SK-N-MC (cell line): ENCODE measurements around the gene CFAP221.

Source experiments
- DNase-seq: peaks from one replicate; pipeline ENCODE4 v3.0.0-alpha.2; 2011; ENCODE audit warnings: low read depth, low spot score
- H3K27ac ChIP-seq: fragments of 200-600 bp; sonication (generic); 2 replicates; pipeline ENCODE4 v1.5.1; 2016; ENCODE audit warnings: mixed run types
- H3K36me3 ChIP-seq: fragments of 200-600 bp; sonication (generic); 2 replicates; pipeline ENCODE4 v1.6.1; 2017; ENCODE audit warnings: antibody characterized with exemption, low read length, mixed read lengths; ENCODE audit not compliant: insufficient read depth
- H3K4me3 ChIP-seq: fragments of 200-600 bp; sonication (generic); 2 replicates; pipeline ENCODE4 v1.5.1; 2016
- H3K9ac ChIP-seq: fragments of 200-600 bp; sonication (generic); 2 replicates; pipeline ENCODE4 v1.8.0; 2017; ENCODE audit warnings: mixed run types, mixed read lengths; ENCODE audit not compliant: insufficient read length
- H3K9me3 ChIP-seq: fragments of 200-600 bp; sonication (generic); 2 replicates; pipeline ENCODE4 v1.6.1; 2017; ENCODE audit warnings: low read depth, mild to moderate bottlenecking, antibody characterized with exemption, low read length, moderate library complexity, mixed read lengths
- EZH2 ChIP-seq: fragments of 200-600 bp; sonication (generic); IDR thresholded peaks from one replicate; pipeline ENCODE4 v1.6.1; 2017; ENCODE audit warnings: antibody characterized with exemption
- FOXP2 ChIP-seq: optimal IDR thresholded peaks from 2 replicates; pipeline ENCODE3; 2011; ENCODE audit warnings: mild to moderate bottlenecking, moderate library complexity; ENCODE audit not compliant: insufficient read depth; ENCODE audit errors: extremely low read length, control extremely low read depth
- POLR2AphosphoS5 ChIP-seq: IDR thresholded peaks from 2 replicates; pipeline ENCODE4 v1.6.1; 2012; ENCODE audit warnings: mild to moderate bottlenecking, low read depth, low read length, borderline replicate concordance

The CFAP221 gene

DNA sequence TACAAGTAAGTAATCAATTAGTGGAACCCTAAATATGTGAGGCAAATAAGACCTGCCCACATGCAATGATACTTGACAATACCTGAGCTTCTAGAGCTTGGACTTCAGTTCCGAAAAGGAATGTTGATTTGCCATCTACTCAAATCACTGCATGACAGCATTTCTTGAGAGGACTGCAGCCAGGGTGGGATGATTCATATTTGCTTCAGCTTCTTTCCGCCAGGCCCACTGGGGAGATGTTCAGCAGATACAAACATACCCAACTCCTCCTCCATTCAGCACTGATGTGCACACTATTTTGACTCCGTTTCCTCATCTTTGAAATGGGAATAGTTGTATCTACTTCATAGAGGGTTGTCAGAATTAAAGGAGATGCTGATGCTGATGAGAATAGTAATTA lies 106.0 kb downstream of the CFAP221 start:
- Histone ChIP-seq H3K9me3 (no peaks in the 10 kb centered on the region), H3K36me3 (no peaks in the 10 kb centered on the region), H3K9ac (no peak overlapping the region), H3K27ac (no peak overlapping the region), H3K4me3 (no peak overlapping the region)
- TF ChIP-seq EZH2 (no peak), POLR2AphosphoS5 (no peak)
- no peak for DNase-seq

DNA sequence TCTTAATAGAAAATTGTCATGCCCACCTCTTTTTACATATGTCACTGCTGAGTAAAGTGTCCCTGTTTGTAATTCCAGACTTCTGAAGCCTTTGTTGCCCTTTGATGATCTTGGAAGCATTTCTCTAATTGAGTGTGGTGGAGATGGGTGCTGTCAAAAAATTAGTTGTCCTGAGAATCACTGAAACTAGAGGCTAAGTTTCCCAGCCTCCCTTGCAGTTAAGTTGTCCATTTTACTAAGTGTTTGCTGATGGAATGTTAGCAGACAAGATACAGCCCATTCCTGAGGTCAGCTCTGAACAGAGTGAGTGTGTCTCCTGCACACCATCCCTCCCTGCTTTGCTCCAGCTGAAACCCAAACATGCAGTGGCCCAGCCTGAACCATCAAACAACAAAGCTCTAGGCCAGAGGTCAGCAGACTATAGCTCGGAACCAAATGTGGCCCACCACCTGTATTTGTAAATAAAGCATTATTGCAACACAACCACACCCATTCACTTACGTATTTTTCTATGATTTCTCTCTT lies 106.7 kb downstream of the CFAP221 start:
- Histone ChIP-seq H3K4me3 (no peak overlapping the region), H3K9me3 (no peaks in the 10 kb centered on the region), H3K27ac (no peak overlapping the region), H3K9ac (no peak overlapping the region), H3K36me3 (no peaks in the 10 kb centered on the region)
- no peak for TF ChIP-seq POLR2AphosphoS5
- no peak for TF ChIP-seq EZH2
- TF ChIP-seq FOXP2: no peak
- no peak for DNase-seq

DNA sequence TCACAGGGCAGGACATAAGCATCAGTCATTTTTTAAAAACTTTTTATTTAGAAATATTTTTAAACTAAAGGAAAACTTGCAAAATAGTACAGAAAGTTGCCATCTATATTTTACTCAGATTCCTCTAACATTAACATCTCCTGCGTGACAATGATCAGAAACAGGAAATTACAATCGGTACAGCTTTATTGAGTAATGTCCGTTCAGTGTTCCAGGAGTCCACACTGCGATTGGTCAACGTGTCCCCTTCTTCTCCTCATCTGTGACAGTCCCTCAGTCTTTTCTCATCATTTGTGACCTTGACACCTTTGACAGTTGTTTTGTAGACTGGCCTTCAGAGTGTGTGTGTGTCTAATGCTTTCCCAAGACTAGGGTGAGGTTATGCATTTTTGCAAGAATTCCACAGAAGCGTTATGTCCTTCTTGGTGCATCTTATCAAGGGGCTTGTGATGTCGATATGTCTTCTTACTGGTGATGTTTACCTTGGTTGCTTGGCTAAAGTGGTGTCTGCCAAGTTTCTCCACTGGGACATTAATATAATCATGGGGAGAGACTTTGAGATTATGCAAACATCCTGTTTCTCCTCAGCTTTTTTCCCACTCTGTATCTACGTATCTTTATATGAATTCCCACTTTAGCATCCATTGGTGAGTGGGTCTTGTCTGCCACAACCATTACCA lies 113.4 kb downstream of the CFAP221 start:
- H3K27ac ChIP-seq: no peak overlapping the region
- DNase-seq: no peak

DNA sequence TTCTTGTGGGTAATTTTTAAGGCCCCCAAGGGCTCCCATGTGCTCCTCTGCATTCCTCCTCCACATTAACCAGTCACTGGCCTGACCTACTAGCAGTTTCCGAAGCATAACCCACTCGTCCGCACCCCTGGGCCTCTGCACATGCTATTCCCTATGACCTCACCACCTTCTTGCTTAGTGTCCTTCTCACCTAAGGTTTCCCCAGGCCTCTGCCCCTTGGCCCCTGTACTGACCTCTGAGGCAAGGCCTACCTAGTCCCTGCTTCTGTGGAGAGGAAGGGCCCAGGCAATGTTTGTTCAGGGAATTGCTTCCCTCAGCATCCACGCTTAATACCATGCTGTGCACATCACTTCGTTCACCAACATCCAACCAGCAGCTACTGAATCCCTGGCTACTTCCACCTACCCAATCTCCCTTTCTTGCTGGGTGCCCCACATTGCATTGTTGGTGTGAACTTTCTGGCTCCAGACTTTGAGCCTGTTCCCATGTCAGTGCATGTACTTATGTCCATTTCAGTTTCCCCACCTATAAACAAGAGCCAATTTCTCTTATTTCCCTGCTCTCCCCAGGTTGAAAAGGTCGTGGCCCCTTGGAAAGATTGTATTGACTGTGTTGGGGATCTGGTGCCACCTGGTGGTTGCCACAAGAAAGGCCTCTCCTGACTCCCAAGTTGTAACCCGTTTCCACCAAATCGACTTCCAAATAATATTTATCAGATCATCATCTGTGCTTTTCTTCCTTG lies 115.5 kb downstream of the CFAP221 start:
- no peaks in the 10 kb centered on the region for H3K9me3 ChIP-seq
- H3K9ac ChIP-seq: no peak overlapping the region
- no peaks in the 10 kb centered on the region for H3K36me3 ChIP-seq
- DNase-seq: no peak
- TF ChIP-seq POLR2AphosphoS5 (no peak), EZH2 (no peak), FOXP2 (no peak)
- H3K4me3 ChIP-seq: no peak overlapping the region
- no peak overlapping the region for H3K27ac ChIP-seq

More for the DNA sequence above, 113.4 kb downstream of the CFAP221 start:
- H3K36me3 ChIP-seq: no peaks in the 10 kb centered on the region
- H3K9ac ChIP-seq: no peak overlapping the region
- no peak overlapping the region for H3K4me3 ChIP-seq
- no peaks in the 10 kb centered on the region for H3K9me3 ChIP-seq
- TF ChIP-seq POLR2AphosphoS5 (no peak), EZH2 (no peak), FOXP2 (no peak)

DNA sequence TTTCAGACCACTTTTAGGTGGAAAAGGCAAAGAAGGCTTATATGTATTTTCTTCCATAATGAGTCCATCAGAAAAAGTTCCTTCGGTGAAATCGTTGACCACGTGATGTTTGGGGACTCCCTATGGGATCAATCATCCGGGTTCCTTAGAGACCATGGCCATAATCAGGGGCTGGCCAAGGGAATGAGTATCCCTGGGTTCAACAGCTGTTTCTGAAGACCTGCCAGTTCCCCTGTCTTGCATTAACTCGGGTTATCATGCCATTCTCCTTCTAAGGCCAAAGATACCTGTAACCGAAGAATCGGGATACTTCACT lies 116.1 kb downstream of the CFAP221 start:
- DNase-seq: no peak
- TF ChIP-seq EZH2 (no peak), FOXP2 (no peak), POLR2AphosphoS5 (no peak)
- no peaks in the 10 kb centered on the region for H3K9me3 ChIP-seq

DNA sequence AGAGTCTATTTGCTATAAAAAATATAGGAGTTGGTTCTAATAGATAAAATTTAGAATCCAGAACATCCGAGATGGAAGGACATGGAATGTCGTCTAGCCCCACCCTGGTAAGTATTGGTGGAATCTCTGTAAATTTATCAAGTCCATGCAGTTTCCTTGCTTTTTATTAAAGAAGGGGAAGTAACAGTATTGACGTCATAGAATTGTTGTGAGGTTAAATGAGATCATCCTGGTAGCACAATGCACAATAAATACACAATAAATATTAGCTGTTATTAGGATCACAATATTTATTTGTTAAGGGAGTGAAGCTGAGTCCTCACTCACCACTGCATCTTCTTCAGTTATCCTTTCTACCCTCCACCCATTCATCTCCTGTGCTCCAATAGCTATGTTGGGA lies 118.0 kb downstream of the CFAP221 start:
- no peak overlapping the region for H3K9ac ChIP-seq
- no peaks in the 10 kb centered on the region for H3K36me3 ChIP-seq
- H3K9me3 ChIP-seq: no peaks in the 10 kb centered on the region
- TF ChIP-seq EZH2: no peak
- no peak for TF ChIP-seq POLR2AphosphoS5
- TF ChIP-seq FOXP2: no peak
- no peak for DNase-seq
- no peak overlapping the region for H3K4me3 ChIP-seq
- no peak overlapping the region for H3K27ac ChIP-seq

More for the DNA sequence above, 116.1 kb downstream of the CFAP221 start:
- Histone ChIP-seq H3K27ac (no peak overlapping the region), H3K36me3 (no peaks in the 10 kb centered on the region), H3K9ac (no peak overlapping the region), H3K4me3 (no peak overlapping the region)

DNA sequence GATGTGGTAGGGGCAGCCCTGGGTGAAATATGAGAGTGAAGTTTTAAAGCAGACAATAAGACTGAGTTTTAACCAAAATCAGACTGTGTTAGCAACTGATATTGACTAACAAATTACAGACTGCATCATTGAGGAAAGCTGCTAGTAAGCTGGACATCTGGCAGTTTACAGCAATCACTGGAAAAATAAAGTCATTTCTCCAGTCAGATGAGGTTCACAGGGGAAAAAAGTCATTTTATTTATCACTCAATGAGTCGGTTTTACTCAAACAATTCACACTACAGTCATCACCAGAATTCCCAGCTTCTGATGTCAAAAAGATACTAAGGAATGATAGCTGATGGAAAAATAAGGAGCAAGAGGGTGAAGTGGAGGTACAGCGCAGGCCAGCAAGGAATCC lies 124.3 kb downstream of the CFAP221 start:
- H3K27ac ChIP-seq: no peak overlapping the region
- H3K36me3 ChIP-seq: no peaks in the 10 kb centered on the region
- no peaks in the 10 kb centered on the region for H3K9me3 ChIP-seq
- no peak for DNase-seq
- TF ChIP-seq EZH2: no peak
- H3K9ac ChIP-seq: no peak overlapping the region
- H3K4me3 ChIP-seq: no peak overlapping the region

DNA sequence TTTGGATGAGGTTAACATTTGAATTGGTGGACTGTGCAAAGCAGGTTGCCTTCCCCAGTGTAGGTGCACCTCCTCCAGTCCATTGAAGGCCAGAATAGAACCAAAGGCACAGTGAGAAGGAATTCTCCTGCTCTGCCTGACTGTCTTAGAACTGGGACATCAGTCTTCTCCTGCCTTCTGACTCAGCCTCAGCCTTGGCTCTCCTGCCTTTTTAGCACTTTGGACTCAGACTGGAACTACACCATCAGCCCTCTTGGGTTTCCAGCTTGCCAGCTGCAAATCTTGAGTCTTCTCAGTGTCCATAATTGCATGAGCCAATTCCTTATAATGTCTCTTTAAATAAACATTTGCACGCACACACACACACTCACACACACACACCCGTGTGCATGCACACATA lies 126.8 kb downstream of the CFAP221 start:
- Histone ChIP-seq H3K4me3 (no peak overlapping the region), H3K36me3 (no peaks in the 10 kb centered on the region), H3K9ac (no peak overlapping the region), H3K9me3 (no peaks in the 10 kb centered on the region), H3K27ac (no peak overlapping the region)
- no peak for TF ChIP-seq POLR2AphosphoS5
- no peak for TF ChIP-seq EZH2
- no peak for DNase-seq

DNA sequence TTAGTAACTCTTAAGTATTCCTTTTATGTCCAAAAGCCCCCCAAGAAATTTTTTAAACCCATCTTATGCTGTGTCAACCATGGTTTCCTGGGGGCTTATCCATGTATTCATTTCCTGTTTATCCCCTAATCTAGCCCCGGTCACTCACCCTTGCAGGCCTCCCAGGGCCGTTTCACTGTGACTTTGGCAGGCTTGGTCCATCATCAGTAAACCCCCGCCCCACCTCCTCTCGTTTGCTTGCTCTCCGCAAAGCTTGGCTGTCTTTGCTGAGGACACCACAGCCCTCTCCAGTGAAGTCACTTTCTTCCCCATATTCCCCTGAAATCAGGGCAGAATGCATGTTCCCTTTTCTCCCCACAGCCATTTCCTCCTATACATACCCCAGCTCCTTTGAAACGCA lies 127.5 kb downstream of the CFAP221 start:
- DNase-seq: no peak
- H3K36me3 ChIP-seq: no peaks in the 10 kb centered on the region
- no peak overlapping the region for H3K4me3 ChIP-seq
- H3K9ac ChIP-seq: no peak overlapping the region
- no peaks in the 10 kb centered on the region for H3K9me3 ChIP-seq
- no peak for TF ChIP-seq FOXP2
- no peak overlapping the region for H3K27ac ChIP-seq
